ENCODE data around the gene KRTAP9-3. TPM values are rescaled to one million over a fixed set of nuclear protein-coding genes. Genes with fewer than 3 reads are reported as not detected.
"Not testable (repeated sequence)": the region's sequence is repeated elsewhere in the genome, so short reads cannot be mapped to it uniquely, and the experiment has no call there.

Gene KRTAP9-3
- total RNA-seq, 1 donor from 2014 or later: not detected

DNA sequence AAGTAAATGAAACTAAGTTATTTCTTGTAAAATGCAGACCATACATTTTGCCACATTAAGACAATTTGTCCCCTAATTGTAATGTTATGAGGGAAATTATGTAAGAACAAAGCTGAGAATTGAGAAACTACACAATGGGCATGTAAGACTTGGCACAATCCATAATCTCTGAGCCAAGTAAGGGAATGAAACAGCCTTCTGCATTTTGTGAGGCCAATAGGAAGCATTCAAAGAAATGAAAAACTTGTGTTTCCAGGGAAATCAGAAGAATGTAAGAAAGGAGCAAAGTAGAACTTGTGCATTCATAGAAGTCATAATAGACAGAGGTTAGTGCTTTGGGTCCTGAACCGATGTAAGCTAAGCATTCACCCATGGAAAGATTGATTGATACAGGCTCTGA is 19.0 kb downstream of the KRTAP9-3 start:
- TF ChIP-seq, protein P1, sequence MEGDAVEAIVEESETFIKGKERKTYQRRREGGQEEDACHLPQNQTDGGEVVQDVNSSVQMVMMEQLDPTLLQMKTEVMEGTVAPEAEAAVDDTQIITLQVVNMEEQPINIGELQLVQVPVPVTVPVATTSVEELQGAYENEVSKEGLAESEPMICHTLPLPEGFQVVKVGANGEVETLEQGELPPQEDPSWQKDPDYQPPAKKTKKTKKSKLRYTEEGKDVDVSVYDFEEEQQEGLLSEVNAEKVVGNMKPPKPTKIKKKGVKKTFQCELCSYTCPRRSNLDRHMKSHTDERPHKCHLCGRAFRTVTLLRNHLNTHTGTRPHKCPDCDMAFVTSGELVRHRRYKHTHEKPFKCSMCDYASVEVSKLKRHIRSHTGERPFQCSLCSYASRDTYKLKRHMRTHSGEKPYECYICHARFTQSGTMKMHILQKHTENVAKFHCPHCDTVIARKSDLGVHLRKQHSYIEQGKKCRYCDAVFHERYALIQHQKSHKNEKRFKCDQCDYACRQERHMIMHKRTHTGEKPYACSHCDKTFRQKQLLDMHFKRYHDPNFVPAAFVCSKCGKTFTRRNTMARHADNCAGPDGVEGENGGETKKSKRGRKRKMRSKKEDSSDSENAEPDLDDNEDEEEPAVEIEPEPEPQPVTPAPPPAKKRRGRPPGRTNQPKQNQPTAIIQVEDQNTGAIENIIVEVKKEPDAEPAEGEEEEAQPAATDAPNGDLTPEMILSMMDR (conservative IDR thresholded peaks at IDR 0.05): no peak
- Mint-ChIP-seq H3K4me1 (ENCODE audit: unreplicated experiment) (no peaks in the 10 kb centered on the region), H3K36me3 (peaks cover 5% of the 10 kb centered on the region), H3K27ac (no peak overlapping the region), H3K27me3 (peaks cover 42% of the 10 kb centered on the region), H3K4me3 (no peak overlapping the region), H3K9me3 (peaks cover 5% of the 10 kb centered on the region)
- DNase-seq (ENCODE audit: extremely low spot score, unreplicated experiment): no peak

- Mint-ChIP-seq H3K27ac (no peak overlapping the region), H3K36me3 (no peaks in the 10 kb centered on the region), H3K4me1 (ENCODE audit: unreplicated experiment) (no peaks in the 10 kb centered on the region), H3K27me3 (peaks cover 40% of the 10 kb centered on the region), H3K4me3 (no peak overlapping the region), H3K9me3 (no peaks in the 10 kb centered on the region)
- TF ChIP-seq, protein P1 (conservative IDR thresholded peaks at IDR 0.05): no peak
- no peak for DNase-seq (ENCODE audit: extremely low spot score, unreplicated experiment)
Observed at GRCh38 chr17:41254861-41255260, 22.6 kb downstream of the KRTAP9-3 start.

DNA sequence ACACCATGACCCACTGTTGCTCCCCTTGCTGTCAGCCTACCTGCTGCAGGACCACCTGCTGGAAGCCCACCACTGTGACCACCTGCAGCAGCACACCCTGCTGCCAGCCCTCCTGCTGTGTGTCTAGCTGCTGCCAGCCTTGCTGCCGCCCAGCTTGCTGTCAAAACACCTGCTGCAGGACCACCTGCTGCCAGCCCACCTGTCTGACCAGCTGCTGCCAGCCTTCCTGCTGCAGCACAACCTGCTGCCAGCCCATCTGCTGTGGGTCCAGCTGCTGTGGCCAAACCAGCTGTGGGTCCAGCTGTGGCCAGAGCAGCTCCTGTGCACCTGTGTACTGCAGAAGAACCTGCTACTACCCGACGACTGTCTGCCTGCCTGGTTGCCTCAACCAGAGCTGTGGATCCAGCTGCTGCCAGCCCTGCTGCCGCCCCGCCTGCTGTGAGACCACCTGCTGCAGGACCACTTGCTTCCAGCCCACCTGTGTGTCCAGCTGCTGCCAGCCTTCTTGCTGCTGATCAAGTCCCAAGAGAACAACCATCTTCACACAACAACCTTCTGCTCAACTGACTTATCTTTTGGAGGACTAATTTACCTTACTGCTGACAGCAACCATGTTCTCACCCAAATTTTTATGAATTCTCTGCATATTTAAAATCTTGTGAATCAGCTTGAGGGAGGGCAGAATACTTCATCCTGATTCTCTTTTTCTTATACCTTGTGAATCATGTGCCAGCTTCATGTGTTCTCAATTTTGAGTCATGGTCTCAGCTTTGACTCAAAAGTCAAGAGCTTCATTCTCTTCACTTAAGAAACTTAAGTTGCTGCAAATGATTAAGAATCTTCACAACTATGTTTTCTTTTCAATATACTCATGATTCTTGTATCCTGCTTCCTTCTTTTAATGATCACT is 23.4 kb downstream of the KRTAP9-3 start, which contains the start of gene KRTAP9-9:
KRTAP9-9 (plus strand) TSS at position 4 of the 910 bp plus-strand sequence.
- not testable (repeated sequence) for H3K4me3 Mint-ChIP-seq; H3K9me3 Mint-ChIP-seq; DNase-seq (ENCODE audit: extremely low spot score, unreplicated experiment); H3K27ac Mint-ChIP-seq; H3K36me3 Mint-ChIP-seq; H3K4me1 Mint-ChIP-seq (ENCODE audit: unreplicated experiment)
- peaks cover 32% of the 10 kb centered on the region for H3K27me3 Mint-ChIP-seq

DNA sequence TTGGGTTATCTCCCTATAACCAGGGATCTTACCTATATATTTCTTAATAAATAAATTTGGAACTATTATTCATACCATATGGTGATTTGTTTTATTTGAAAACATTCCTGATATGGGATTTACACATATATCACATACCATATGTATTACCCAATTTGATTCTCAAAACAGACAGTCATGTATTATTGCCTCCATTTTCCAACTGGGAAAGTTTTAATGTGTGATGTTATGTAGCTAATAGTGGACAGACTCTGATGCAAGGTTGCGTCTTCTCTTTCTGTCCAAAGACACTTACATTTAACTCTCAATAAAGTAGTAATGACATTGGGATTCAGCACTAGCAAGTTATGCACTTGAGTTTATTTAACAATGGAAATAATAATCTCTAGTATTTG is 24.0 kb downstream of the KRTAP9-3 start:
- DNase-seq (ENCODE audit: extremely low spot score, unreplicated experiment): no peak
- no peaks in the 10 kb centered on the region for H3K4me1 Mint-ChIP-seq (ENCODE audit: unreplicated experiment)
- peaks cover 36% of the 10 kb centered on the region for H3K27me3 Mint-ChIP-seq
- no peaks in the 10 kb centered on the region for H3K9me3 Mint-ChIP-seq
- H3K4me3 Mint-ChIP-seq: no peak overlapping the region
- H3K27ac Mint-ChIP-seq: no peak overlapping the region
- H3K36me3 Mint-ChIP-seq: no peaks in the 10 kb centered on the region
- TF ChIP-seq, protein P1 (conservative IDR thresholded peaks at IDR 0.05): no peak

DNA sequence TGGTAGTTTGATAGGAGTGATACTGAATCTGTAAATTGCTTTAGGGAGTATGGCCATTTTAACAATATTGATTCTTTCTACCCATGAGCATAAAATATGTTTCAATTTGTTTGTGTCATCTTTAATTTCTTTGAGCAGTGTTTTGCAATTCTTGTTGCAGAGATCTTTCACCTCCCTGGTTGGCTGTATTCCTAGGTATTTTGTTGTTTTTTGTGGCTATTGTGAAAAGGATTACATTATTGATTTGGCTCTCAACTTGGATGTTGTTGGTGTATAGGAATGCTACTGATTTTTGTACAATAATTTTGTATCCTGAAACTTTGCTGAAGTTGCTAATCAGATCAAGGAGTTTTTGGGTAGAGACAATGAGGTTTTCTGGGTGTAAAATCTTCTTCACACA is 26.2 kb downstream of the KRTAP9-3 start:
- Mint-ChIP-seq H3K36me3 (no peaks in the 10 kb centered on the region), H3K9me3 (no peaks in the 10 kb centered on the region), H3K4me1 (ENCODE audit: unreplicated experiment) (no peaks in the 10 kb centered on the region), H3K27ac (no peak overlapping the region), H3K4me3 (no peak overlapping the region), H3K27me3 (peaks cover 32% of the 10 kb centered on the region)
- TF ChIP-seq, protein P1 (conservative IDR thresholded peaks at IDR 0.05): no peak
- no peak for DNase-seq (ENCODE audit: extremely low spot score, unreplicated experiment)

DNA sequence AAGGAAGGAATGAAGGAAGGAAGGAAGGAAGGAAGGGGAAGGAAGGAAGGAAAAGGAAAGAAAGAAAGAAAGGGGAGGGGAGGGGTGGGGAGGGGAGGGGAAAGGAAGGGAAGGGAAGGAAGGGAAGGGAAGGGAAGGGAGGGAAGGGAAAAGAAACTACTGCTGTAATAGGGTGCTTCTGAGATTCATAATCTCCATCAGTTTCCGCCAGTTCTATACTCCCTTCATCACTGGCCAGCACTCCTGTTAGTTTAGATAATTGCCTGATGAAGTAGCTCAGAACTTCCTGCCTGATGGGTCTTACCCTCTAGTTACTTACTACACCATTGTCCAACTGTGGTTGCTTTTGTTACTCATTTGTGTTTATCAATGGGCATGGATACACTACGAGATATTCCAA is 31.0 kb downstream of the KRTAP9-3 start:
- peaks cover 20% of the 10 kb centered on the region for H3K27me3 Mint-ChIP-seq
- H3K4me1 Mint-ChIP-seq (ENCODE audit: unreplicated experiment): no peaks in the 10 kb centered on the region
- TF ChIP-seq, protein P1 (conservative IDR thresholded peaks at IDR 0.05): no peak
- no peak overlapping the region for H3K27ac Mint-ChIP-seq
- H3K36me3 Mint-ChIP-seq: no peaks in the 10 kb centered on the region
- H3K4me3 Mint-ChIP-seq: no peak overlapping the region
- no peak for DNase-seq (ENCODE audit: extremely low spot score, unreplicated experiment)
- no peaks in the 10 kb centered on the region for H3K9me3 Mint-ChIP-seq
